OCI-LY3 (cell line): ENCODE results near the gene ZCCHC24.

Source experiments
- H2AFZ ChIP-seq: fragments of 200-600, 300-600 bp; shearing (Covaris generic); 2 replicates; pipeline ENCODE4 v1.6.0; 2014; ENCODE audit warnings: antibody characterized with exemption, low read depth, low read length
- H3K27ac ChIP-seq: fragments of 200-600, 300-600 bp; sonication (generic); 2 replicates; pipeline ENCODE4 v1.5.1; 2014; ENCODE audit warnings: mild to moderate bottlenecking, low read length, moderate library complexity, mixed read lengths
- H3K27me3 ChIP-seq: fragments of 200-600, 300-600 bp; sonication (generic); 2 replicates; pipeline ENCODE4 v1.6.1; 2014; ENCODE audit warnings: low read depth, low read length, mixed read lengths
- H3K36me3 ChIP-seq: fragments of 200-600, 300-600 bp; sonication (generic); replicated peaks from 2 replicates; pipeline ENCODE3; 2014; ENCODE audit warnings: low read depth, low read length, mixed read lengths
- H3K4me1 ChIP-seq: fragments of 300-600, 200-600 bp; sonication (generic); 2 replicates; pipeline ENCODE4 v1.6.1; 2014; ENCODE audit warnings: low read length, mixed read lengths
- H3K4me2 ChIP-seq: fragments of 200-600, 300-600 bp; sonication (generic); 2 replicates; pipeline ENCODE4 v1.6.1; 2014; ENCODE audit warnings: low read length, mixed read lengths
- H3K4me3 ChIP-seq: fragments of 300-600, 200-600 bp; sonication (generic); 2 replicates; pipeline ENCODE4 v1.5.1; 2014; ENCODE audit warnings: antibody characterized with exemption, mild to moderate bottlenecking, low read length, moderate library complexity
- H3K79me2 ChIP-seq: fragments of 300-600, 200-600 bp; shearing (Covaris generic); 2 replicates; pipeline ENCODE4 v1.6.1; 2014; ENCODE audit warnings: mild to moderate bottlenecking, low read length, mixed read lengths
- H3K9ac ChIP-seq: fragments of 300-600, 200-600 bp; shearing (Covaris generic); 2 replicates; pipeline ENCODE4 v1.6.0; 2014; ENCODE audit warnings: mild to moderate bottlenecking, low read length, moderate library complexity
- H3K9me3 ChIP-seq: fragments of 200-600, 300-600 bp; shearing (Covaris generic); 2 replicates; pipeline ENCODE4 v1.6.1; 2014; ENCODE audit warnings: low read length, mixed read lengths; ENCODE audit not compliant: insufficient read depth
- H4K20me1 ChIP-seq: fragments of 200-600, 300-600 bp; sonication (generic); 2 replicates; pipeline ENCODE4 v1.6.1; 2016; ENCODE audit warnings: low read length, mixed read lengths; ENCODE audit not compliant: insufficient read depth
- EZH2phosphoT487 ChIP-seq: fragments of 200-600 bp; shearing (Covaris generic); IDR thresholded peaks from 2 replicates; pipeline ENCODE4 v1.6.1; 2018; ENCODE audit warnings: antibody characterized with exemption, mixed run types, low read depth
- TF ChIP-seq, protein P1 (sequence below): fragments of 200-600, 300-600 bp; sonication (generic); IDR thresholded peaks from 2 replicates; pipeline ENCODE4 v1.5.1; 2014; ENCODE audit warnings: antibody characterized with exemption, low read length, low read depth

ZCCHC24 gene

DNA sequence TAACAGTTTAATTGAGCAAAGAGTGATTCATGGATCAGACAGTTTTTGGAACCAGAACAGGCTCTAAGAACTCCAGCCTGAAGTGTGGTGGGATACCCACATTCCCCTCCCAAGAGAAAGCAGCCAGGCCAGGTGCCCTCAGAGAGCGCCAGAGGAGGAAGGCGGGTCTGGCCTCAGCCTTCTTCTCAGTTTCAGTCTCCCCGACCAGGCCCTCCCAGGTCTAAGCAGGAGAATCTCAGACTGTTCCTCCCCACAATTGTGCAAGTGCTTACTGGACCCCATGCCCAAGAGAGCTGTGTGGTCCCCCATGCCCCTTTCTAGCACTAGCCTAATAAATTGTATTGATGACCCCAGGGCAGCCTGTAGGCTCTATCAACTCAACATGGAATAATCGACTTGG lies 72.6 kb downstream of the ZCCHC24 start:
- Histone ChIP-seq H3K4me1 (no peaks in the 10 kb centered on the region), H3K4me3 (no peak overlapping the region), H4K20me1 (no peaks in the 10 kb centered on the region), H3K27me3 (no peaks in the 10 kb centered on the region), H2AFZ (no peak overlapping the region), H3K4me2 (no peak overlapping the region), H3K27ac (no peak overlapping the region), H3K9ac (no peak overlapping the region), H3K36me3 (no peaks in the 10 kb centered on the region), H3K79me2 (no peaks in the 10 kb centered on the region), H3K9me3 (no peaks in the 10 kb centered on the region)
- TF ChIP-seq, protein P1, sequence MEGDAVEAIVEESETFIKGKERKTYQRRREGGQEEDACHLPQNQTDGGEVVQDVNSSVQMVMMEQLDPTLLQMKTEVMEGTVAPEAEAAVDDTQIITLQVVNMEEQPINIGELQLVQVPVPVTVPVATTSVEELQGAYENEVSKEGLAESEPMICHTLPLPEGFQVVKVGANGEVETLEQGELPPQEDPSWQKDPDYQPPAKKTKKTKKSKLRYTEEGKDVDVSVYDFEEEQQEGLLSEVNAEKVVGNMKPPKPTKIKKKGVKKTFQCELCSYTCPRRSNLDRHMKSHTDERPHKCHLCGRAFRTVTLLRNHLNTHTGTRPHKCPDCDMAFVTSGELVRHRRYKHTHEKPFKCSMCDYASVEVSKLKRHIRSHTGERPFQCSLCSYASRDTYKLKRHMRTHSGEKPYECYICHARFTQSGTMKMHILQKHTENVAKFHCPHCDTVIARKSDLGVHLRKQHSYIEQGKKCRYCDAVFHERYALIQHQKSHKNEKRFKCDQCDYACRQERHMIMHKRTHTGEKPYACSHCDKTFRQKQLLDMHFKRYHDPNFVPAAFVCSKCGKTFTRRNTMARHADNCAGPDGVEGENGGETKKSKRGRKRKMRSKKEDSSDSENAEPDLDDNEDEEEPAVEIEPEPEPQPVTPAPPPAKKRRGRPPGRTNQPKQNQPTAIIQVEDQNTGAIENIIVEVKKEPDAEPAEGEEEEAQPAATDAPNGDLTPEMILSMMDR: no peak
- no peak for TF ChIP-seq EZH2phosphoT487

DNA sequence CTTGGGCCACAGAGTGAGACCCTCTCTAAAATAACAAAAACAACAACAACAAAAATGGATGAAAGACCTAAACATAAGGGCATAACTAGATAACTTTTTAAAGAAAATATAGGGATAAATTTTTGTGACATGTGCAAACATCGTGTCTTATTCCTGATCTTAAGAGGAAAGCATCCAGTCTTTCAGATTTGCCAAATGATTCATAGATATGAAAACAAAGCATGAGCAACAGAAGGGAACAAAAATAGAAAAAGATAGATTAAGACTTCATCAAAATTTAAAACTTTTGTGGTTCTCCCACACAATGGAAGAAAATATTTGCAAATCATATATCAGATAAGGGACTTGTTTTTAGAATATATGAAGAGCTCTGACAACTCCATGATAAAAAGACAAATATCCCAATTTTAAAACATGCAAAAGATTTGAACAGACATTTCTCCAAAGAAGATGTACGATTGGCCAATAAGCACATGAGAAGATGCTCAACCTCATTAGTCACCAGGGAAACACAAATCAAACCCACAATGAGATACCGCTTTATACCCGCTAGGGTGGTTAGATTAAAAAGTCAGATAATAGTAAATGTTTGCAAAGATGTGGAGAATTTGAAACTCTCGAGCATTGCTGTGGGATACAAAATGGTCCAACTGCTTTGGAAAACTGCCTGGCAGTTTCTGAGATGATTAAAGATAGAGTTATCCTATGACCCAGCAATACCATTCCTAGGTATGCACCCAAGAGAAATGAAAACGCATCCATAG lies 77.8 kb downstream of the ZCCHC24 start:
- H2AFZ ChIP-seq: no peak overlapping the region
- H3K9ac ChIP-seq: no peak overlapping the region
- no peak for TF ChIP-seq EZH2phosphoT487
- TF ChIP-seq, protein P1: no peak
- peaks cover 4% of the 10 kb centered on the region; the same call in 1 of the 2 replicates for H3K27me3 ChIP-seq
- no peak overlapping the region for H3K4me3 ChIP-seq
- no peak overlapping the region for H3K4me2 ChIP-seq
- H3K4me1 ChIP-seq: no peaks in the 10 kb centered on the region
- no peak overlapping the region for H3K27ac ChIP-seq
- H3K36me3 ChIP-seq: no peaks in the 10 kb centered on the region
- no peaks in the 10 kb centered on the region for H3K9me3 ChIP-seq
- H4K20me1 ChIP-seq: no peaks in the 10 kb centered on the region
- no peaks in the 10 kb centered on the region for H3K79me2 ChIP-seq

DNA sequence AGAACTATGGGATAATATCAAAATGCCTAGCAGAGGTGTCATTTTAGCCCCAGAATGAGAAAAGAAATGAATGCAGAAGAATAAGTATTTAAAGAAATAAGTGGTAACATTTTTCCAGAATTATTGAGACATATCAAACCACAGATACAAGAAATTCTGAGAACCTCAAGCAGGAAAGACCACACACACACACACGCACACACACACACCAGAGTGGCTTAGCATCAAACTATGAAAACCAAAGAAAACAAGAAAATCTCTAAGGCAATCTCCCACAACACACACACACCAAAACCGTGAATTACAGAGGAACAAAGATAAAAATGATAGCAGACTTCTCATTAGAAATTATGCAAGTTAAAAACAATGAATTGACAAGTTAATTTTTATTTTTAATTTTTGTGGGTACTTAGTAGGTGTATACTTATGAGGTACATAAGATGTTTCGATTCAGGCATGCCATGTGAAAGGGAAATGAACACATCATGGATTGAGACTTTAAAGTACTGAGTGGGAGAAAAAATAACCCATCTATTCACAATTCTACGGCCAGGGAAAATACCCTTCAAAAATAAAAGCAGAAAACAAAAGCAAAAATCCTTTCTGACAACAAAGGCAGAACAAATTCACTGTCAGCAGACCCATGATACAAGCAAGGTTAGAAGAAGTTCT lies 83.6 kb downstream of the ZCCHC24 start:
- Histone ChIP-seq H3K4me1 (no peaks in the 10 kb centered on the region), H2AFZ (no peak overlapping the region), H3K4me3 (no peak overlapping the region), H3K4me2 (no peak overlapping the region), H4K20me1 (no peaks in the 10 kb centered on the region), H3K27ac (no peak overlapping the region), H3K9me3 (no peaks in the 10 kb centered on the region), H3K27me3 (peaks cover 4% of the 10 kb centered on the region; the same call in 1 of the 2 replicates), H3K36me3 (peaks cover 2% of the 10 kb centered on the region), H3K9ac (no peak overlapping the region), H3K79me2 (no peaks in the 10 kb centered on the region)
- TF ChIP-seq EZH2phosphoT487: no peak
- TF ChIP-seq, protein P1: no peak

DNA sequence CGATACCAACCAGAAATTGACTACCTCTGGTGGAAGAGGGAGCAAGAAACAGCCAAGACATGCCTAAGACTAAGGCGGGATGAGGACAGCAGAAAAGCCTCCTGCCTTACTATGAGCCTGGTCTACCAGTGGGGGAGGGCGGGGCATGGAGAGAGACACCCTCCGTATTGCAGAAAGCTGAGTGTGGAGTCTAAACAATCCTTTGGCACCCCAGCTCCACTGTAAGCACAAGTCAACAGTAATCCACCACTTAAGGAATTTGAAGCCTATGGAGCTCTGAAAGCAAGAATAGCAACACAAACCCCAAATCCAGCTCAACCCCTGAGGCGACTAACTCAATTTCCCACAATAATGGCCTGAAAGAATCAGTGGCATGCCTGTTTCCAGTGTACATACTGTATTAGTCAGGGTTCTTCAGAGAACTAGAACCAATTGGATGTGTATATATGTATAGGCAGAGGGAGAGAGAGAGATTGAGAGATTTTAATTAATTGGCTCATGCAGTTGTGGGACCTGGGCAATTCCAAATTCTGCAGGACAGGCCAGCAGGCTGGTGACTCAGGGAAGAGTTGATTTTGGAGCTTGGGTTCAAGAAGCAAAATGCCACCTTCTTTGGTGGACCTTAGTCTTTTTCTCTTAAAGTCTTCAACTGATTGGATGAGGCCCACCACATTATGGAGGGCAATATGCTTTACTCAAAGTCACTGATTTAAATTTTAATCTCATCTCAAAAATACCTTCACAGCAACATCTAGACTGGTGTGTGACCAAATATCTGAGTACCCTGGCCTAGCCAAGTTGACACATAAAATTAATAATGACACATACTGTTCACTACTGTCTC lies 84.7 kb downstream of the ZCCHC24 start:
- no peaks in the 10 kb centered on the region for H4K20me1 ChIP-seq
- H3K9me3 ChIP-seq: no peaks in the 10 kb centered on the region
- H3K4me2 ChIP-seq: no peak overlapping the region
- H3K4me1 ChIP-seq: peaks cover 7% of the 10 kb centered on the region
- TF ChIP-seq, protein P1: no peak
- no peak for TF ChIP-seq EZH2phosphoT487
- H3K9ac ChIP-seq: no peak overlapping the region
- no peaks in the 10 kb centered on the region for H3K79me2 ChIP-seq
- no peak overlapping the region for H2AFZ ChIP-seq
- H3K27ac ChIP-seq: no peak overlapping the region
- peaks cover 4% of the 10 kb centered on the region; the same call in 1 of the 2 replicates for H3K27me3 ChIP-seq
- peaks cover 10% of the 10 kb centered on the region for H3K36me3 ChIP-seq
- no peak overlapping the region for H3K4me3 ChIP-seq
